ENCODE results near the gene VASN. TPM values are rescaled to one million over a fixed set of nuclear protein-coding genes. Genes with fewer than 3 reads are reported as not detected.

Gene VASN
- total RNA-seq, 1 donor from 2014 or later: 3.1 TPM

DNA sequence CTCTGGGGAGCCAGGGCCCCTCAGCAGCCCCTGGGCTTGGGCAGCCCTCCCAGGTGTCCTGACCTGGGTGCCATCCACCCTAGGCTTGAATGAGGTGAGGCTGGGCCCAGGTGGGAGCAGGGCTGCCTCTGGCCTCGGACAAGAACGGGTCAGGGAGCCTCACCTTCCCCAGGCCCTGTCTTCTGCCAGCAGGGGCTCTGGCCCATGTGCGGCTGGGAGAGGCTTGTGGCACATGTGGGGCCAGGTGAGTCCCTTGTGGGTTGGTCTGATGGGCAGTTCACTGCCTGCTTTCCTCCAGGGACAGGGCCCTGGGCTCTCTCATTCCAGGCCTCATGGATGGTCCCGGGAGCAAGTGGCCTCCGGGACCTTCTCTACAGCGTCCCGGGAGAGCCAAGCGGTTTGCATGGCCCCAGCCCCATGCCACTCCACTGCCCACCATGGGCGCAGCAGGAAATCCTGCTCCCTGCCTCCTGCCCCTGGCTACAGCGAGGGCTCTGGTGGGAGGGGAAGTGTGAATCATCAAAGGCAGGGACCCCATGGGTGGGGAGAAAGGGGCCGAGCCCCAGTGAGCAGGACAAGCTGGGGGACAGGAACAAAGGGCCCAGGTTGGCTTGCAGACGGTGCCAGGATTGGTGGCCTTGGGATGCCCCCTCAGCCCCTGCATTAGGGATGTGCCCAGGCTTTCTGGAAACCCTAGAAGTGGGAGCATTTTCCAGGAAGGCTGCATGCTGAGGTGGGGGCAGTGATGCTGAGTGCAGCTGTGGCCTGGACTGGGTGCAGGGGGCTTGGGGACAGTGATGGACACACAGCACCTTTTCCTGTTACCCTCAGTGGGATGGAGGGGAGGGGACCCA is 12.2 kb downstream of the VASN start:
- H3K27me3 ChIP-seq: no peaks in the 10 kb centered on the region
- DNase-seq (ENCODE audit: low spot score): no peak
- TF ChIP-seq EZH2phosphoT487 (IDR thresholded peaks at IDR 0.05): no peak
- no peak for TF ChIP-seq EZH2 (IDR thresholded peaks at IDR 0.05)
- TF ChIP-seq, protein P1, sequence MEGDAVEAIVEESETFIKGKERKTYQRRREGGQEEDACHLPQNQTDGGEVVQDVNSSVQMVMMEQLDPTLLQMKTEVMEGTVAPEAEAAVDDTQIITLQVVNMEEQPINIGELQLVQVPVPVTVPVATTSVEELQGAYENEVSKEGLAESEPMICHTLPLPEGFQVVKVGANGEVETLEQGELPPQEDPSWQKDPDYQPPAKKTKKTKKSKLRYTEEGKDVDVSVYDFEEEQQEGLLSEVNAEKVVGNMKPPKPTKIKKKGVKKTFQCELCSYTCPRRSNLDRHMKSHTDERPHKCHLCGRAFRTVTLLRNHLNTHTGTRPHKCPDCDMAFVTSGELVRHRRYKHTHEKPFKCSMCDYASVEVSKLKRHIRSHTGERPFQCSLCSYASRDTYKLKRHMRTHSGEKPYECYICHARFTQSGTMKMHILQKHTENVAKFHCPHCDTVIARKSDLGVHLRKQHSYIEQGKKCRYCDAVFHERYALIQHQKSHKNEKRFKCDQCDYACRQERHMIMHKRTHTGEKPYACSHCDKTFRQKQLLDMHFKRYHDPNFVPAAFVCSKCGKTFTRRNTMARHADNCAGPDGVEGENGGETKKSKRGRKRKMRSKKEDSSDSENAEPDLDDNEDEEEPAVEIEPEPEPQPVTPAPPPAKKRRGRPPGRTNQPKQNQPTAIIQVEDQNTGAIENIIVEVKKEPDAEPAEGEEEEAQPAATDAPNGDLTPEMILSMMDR (IDR thresholded peaks at IDR 0.05): no peak
- H3K79me2 ChIP-seq (ENCODE audit: low read depth): no peaks in the 10 kb centered on the region
- H3K9me3 Mint-ChIP-seq: no peaks in the 10 kb centered on the region
- H3K9me3 ChIP-seq (ENCODE audit: low read depth): no peaks in the 10 kb centered on the region
- no peak overlapping the region for H3K4me3 Mint-ChIP-seq
- no peak overlapping the region for H3K27ac ChIP-seq
- no peaks in the 10 kb centered on the region for H3K36me3 ChIP-seq
- no peak overlapping the region for H2AFZ ChIP-seq (replicated peaks)
- no peak overlapping the region for H3K9ac ChIP-seq
- peaks cover 5% of the 10 kb centered on the region for H3K27me3 Mint-ChIP-seq (ENCODE audit: insufficient read depth, low read depth)
- no peaks in the 10 kb centered on the region for H3K36me3 Mint-ChIP-seq
- no peak overlapping the region for H3K4me3 ChIP-seq
- H3F3A ChIP-seq (ENCODE audit: low read depth): no peaks in the 10 kb centered on the region
- H3K4me2 ChIP-seq: no peak overlapping the region
- H3K27ac Mint-ChIP-seq: no peak overlapping the region
- H3K4me1 Mint-ChIP-seq: peaks cover 22% of the 10 kb centered on the region
- peaks cover 14% of the 10 kb centered on the region for H3K4me1 ChIP-seq
- H4K20me1 ChIP-seq (ENCODE audit: low read depth): peaks cover 7% of the 10 kb centered on the region

- Mint-ChIP-seq H3K4me1 (peaks cover 26% of the 10 kb centered on the region), H3K36me3 (no peaks in the 10 kb centered on the region), H3K4me3 (no peak overlapping the region), H3K27ac (no peak overlapping the region), H3K9me3 (no peaks in the 10 kb centered on the region), H3K27me3 (ENCODE audit: insufficient read depth, low read depth) (peaks cover 4% of the 10 kb centered on the region)
- no peaks in the 10 kb centered on the region for H3F3A ChIP-seq (ENCODE audit: low read depth)
- DNase-seq (ENCODE audit: low spot score): no peak
- no peaks in the 10 kb centered on the region for H3K79me2 ChIP-seq (ENCODE audit: low read depth)
- no peak overlapping the region for H3K4me3 ChIP-seq
- peaks cover under 1% of the 10 kb centered on the region for H4K20me1 ChIP-seq (ENCODE audit: low read depth)
- TF ChIP-seq EZH2phosphoT487 (IDR thresholded peaks at IDR 0.05) (no peak), EZH2 (IDR thresholded peaks at IDR 0.05) (no peak)
- TF ChIP-seq, protein P1 (IDR thresholded peaks at IDR 0.05): no peak
- H3K27me3 ChIP-seq: no peaks in the 10 kb centered on the region
- peaks cover 16% of the 10 kb centered on the region for H3K4me1 ChIP-seq
- H3K27ac ChIP-seq: no peak overlapping the region
- H3K36me3 ChIP-seq: no peaks in the 10 kb centered on the region
- H3K9ac ChIP-seq: no peak overlapping the region
- H2AFZ ChIP-seq (replicated peaks): no peak overlapping the region
- no peaks in the 10 kb centered on the region for H3K9me3 ChIP-seq (ENCODE audit: low read depth)
- no peak overlapping the region for H3K4me2 ChIP-seq
Measured at GRCh38 chr16:4384509-4384942, 12.9 kb downstream of the VASN start.

DNA sequence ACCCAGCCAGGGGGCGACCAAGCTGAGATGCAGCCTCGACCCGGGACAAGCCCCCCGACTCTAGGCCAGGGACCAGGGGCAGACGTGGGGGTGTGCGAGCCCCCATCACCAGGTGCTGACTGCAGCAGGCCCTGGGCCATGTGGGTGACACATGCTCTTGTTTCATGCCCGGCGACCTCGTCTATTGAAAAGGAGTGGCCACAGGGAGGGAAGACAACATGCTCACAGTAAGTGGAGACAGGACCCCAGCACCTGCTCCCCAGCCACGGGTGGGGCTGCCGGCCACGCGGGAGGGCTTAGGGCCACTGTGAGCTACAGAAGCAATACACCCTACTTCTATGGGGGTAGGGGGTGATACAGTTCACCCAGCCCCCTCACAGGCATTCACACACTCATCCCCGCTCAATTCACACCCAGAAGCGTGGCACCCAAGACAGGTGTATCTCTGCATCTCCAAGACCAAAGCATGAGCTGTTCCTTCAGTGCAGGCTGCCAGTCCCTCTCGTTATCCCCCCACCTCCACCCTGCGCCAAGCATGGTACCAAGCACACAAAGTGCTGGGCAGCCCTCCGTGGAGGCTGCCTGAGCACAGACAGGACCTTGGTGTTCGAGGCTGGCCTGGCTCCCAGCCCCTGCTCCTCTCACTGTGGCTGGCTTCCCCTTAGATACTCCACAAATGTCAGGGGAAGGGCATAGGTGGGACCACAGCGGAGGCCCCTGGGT is 13.6 kb downstream of the VASN start:
- peaks cover 4% of the 10 kb centered on the region for H3F3A ChIP-seq (ENCODE audit: low read depth)
- DNase-seq (ENCODE audit: low spot score): no peak
- no peaks in the 10 kb centered on the region for H4K20me1 ChIP-seq (ENCODE audit: low read depth)
- Mint-ChIP-seq H3K27me3 (ENCODE audit: insufficient read depth, low read depth) (peaks cover 8% of the 10 kb centered on the region), H3K4me3 (no peak overlapping the region), H3K27ac (no peak overlapping the region), H3K4me1 (peaks cover 29% of the 10 kb centered on the region), H3K36me3 (no peaks in the 10 kb centered on the region), H3K9me3 (no peaks in the 10 kb centered on the region)
- peaks cover 21% of the 10 kb centered on the region for H3K4me1 ChIP-seq
- H3K36me3 ChIP-seq: no peaks in the 10 kb centered on the region
- H3K27me3 ChIP-seq: no peaks in the 10 kb centered on the region
- no peak overlapping the region for H3K4me2 ChIP-seq
- H2AFZ ChIP-seq (replicated peaks): no peak overlapping the region
- H3K4me3 ChIP-seq: no peak overlapping the region
- H3K9ac ChIP-seq: no peak overlapping the region
- H3K9me3 ChIP-seq (ENCODE audit: low read depth): no peaks in the 10 kb centered on the region
- H3K79me2 ChIP-seq (ENCODE audit: low read depth): no peaks in the 10 kb centered on the region
- H3K27ac ChIP-seq: no peak overlapping the region
- TF ChIP-seq EZH2 (IDR thresholded peaks at IDR 0.05) (no peak), EZH2phosphoT487 (IDR thresholded peaks at IDR 0.05) (no peak)
- TF ChIP-seq, protein P1 (IDR thresholded peaks at IDR 0.05): no peak

All from neural progenitor cell (in vitro differentiated cells).